Measurements from ENCODE around the gene PFDN5. TPM values are rescaled to one million over a fixed set of nuclear protein-coding genes. Genes with fewer than 3 reads are reported as not detected.

PFDN5 gene
- total RNA-seq, 1 experiment from 2014 or later: 340 TPM

DNA sequence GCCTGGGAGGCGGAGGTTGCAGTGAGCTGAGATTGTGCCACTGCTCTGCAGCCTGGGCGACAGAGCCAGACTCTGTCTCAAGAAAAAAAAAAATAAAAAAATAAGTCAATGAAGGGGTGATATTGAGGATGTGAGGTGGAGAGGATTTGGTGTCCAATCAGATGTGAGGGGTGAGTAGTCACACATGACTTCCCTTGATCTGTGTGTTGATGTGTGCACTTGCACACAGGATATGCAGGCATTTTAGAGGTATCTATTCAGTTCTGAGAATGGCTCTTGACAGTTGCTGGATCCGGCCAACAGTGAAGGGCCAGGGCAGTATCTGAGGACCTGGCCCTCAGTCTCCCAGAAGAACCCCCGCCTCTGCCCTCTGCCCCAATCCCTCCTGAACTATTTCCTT is 48.6 kb downstream of the PFDN5 start:
- in situ Hi-C loops (cut with HindIII; ENCODE audit: low pct_unique_long_range_greater_than_20kb, low sequenced_read_pairs) (no loop called here), intact Hi-C loops (cut with micrococcal nuclease; ENCODE audit: unreplicated experiment) (no loop called here)
- POLR2A ChIA-PET: no interaction called here

DNA sequence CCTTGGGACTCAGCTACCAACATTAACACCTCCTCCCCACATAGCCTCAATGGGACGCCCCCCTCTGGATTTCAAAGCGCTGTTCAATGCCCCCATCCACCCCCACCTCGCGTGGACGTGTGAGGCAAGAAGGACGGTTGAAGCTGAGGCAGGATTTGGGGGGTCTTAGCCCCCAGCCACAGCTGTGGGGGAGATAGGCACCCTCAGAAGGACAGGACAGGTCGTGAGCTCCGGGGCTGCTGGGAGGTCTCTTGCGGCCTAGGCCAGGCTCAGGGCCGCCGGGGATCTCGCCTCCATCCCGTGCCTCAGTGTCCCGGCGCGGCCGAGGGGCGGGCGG is 49.1 kb downstream of the PFDN5 start:
- BruUV-seq (replicated peaks): no TSS peak
- H3K4me1 ChIP-seq (ENCODE audit: control insufficient read depth, insufficient read depth, low read length): peaks cover 10% of the 10 kb centered on the region; the same call in 1 of the 2 replicates
- CTCF ChIA-PET: interaction anchor here (0.6 to 2.0 kb wide), 11 partner anchors 8 to 1058 kb away, joined by 3 to 19 read pairs (median 4); partner anchors contain the start of gene AAAS
- POLR2A ChIA-PET: interaction anchor here (0.5 to 1.3 kb wide), 2 partner anchors 11 to 35 kb away, joined by 4 to 5 read pairs; partner anchors contain the start of gene SP1
- H3K4me3 ChIP-seq (ENCODE audit: low read depth in 2 of 2, low read length in 2 of 2): peak overlapping the region; percentile 45 to 60
- H3K36me3 ChIP-seq (ENCODE audit: control insufficient read depth, insufficient read depth, low read length): no peaks in the 10 kb centered on the region; the same call in 1 of the 2 replicates
- intact Hi-C loops (cut with micrococcal nuclease; ENCODE audit: unreplicated experiment) (no loop called here), in situ Hi-C loops (cut with HindIII; ENCODE audit: low pct_unique_long_range_greater_than_20kb, low sequenced_read_pairs) (no loop called here)
- DNase-seq (ENCODE audit: low read depth, low spot score) (no peak), ATAC-seq (no peak)
- 0 out of 2 replicates have a peak overlapping the region, but pooled peaks have one; percentile 20 for H3K27ac ChIP-seq (ENCODE audit: low read length)
- H3K27me3 ChIP-seq (ENCODE audit: control insufficient read depth, insufficient read depth, low read length): no peaks in the 10 kb centered on the region
- TF ChIP-seq TCF7L2 (IDR thresholded peaks at IDR 0.05; ENCODE audit: low read depth, low read length) (no peak), POLR2AphosphoS5 (IDR thresholded peaks at IDR 0.05; ENCODE audit: low read depth, low read length) (no peak), SIN3A (IDR thresholded peaks at IDR 0.05; ENCODE audit: borderline replicate concordance, insufficient read depth, low read depth, low read length) (no peak)
- TF ChIP-seq, protein P1, sequence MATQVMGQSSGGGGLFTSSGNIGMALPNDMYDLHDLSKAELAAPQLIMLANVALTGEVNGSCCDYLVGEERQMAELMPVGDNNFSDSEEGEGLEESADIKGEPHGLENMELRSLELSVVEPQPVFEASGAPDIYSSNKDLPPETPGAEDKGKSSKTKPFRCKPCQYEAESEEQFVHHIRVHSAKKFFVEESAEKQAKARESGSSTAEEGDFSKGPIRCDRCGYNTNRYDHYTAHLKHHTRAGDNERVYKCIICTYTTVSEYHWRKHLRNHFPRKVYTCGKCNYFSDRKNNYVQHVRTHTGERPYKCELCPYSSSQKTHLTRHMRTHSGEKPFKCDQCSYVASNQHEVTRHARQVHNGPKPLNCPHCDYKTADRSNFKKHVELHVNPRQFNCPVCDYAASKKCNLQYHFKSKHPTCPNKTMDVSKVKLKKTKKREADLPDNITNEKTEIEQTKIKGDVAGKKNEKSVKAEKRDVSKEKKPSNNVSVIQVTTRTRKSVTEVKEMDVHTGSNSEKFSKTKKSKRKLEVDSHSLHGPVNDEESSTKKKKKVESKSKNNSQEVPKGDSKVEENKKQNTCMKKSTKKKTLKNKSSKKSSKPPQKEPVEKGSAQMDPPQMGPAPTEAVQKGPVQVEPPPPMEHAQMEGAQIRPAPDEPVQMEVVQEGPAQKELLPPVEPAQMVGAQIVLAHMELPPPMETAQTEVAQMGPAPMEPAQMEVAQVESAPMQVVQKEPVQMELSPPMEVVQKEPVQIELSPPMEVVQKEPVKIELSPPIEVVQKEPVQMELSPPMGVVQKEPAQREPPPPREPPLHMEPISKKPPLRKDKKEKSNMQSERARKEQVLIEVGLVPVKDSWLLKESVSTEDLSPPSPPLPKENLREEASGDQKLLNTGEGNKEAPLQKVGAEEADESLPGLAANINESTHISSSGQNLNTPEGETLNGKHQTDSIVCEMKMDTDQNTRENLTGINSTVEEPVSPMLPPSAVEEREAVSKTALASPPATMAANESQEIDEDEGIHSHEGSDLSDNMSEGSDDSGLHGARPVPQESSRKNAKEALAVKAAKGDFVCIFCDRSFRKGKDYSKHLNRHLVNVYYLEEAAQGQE (IDR thresholded peaks at IDR 0.05; ENCODE audit: insufficient read depth in 1 of 2, low read depth in 2 of 2, low read length in 1 of 2): no peak
- TF ChIP-seq, protein P2, sequence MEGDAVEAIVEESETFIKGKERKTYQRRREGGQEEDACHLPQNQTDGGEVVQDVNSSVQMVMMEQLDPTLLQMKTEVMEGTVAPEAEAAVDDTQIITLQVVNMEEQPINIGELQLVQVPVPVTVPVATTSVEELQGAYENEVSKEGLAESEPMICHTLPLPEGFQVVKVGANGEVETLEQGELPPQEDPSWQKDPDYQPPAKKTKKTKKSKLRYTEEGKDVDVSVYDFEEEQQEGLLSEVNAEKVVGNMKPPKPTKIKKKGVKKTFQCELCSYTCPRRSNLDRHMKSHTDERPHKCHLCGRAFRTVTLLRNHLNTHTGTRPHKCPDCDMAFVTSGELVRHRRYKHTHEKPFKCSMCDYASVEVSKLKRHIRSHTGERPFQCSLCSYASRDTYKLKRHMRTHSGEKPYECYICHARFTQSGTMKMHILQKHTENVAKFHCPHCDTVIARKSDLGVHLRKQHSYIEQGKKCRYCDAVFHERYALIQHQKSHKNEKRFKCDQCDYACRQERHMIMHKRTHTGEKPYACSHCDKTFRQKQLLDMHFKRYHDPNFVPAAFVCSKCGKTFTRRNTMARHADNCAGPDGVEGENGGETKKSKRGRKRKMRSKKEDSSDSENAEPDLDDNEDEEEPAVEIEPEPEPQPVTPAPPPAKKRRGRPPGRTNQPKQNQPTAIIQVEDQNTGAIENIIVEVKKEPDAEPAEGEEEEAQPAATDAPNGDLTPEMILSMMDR (IDR thresholded peaks at IDR 0.05): no peak
- H3K9me3 ChIP-seq (ENCODE audit: control insufficient read depth, insufficient read depth, low read depth, low read length): no peaks in the 10 kb centered on the region

More for the DNA sequence above, 48.6 kb downstream of the PFDN5 start:
- TF ChIP-seq, protein P2 (IDR thresholded peaks at IDR 0.05): no peak
- no peak for TF ChIP-seq SIN3A (IDR thresholded peaks at IDR 0.05; ENCODE audit: borderline replicate concordance, insufficient read depth, low read depth, low read length)
- TF ChIP-seq POLR2AphosphoS5 (IDR thresholded peaks at IDR 0.05; ENCODE audit: low read depth, low read length): no peak
- TF ChIP-seq, protein P1 (IDR thresholded peaks at IDR 0.05; ENCODE audit: insufficient read depth in 1 of 2, low read depth in 2 of 2, low read length in 1 of 2): no peak
- no peak for TF ChIP-seq TCF7L2 (IDR thresholded peaks at IDR 0.05; ENCODE audit: low read depth, low read length)
- Histone ChIP-seq H3K36me3 (ENCODE audit: control insufficient read depth, insufficient read depth, low read length) (no peaks in the 10 kb centered on the region; the same call in 1 of the 2 replicates), H3K4me3 (ENCODE audit: low read depth in 2 of 2, low read length in 2 of 2) (no peak overlapping the region; a peak in 1 of 4 replicates), H3K27me3 (ENCODE audit: control insufficient read depth, insufficient read depth, low read length) (no peaks in the 10 kb centered on the region), H3K27ac (ENCODE audit: low read length) (no peak overlapping the region), H3K9me3 (ENCODE audit: control insufficient read depth, insufficient read depth, low read depth, low read length) (no peaks in the 10 kb centered on the region), H3K4me1 (ENCODE audit: control insufficient read depth, insufficient read depth, low read length) (peaks cover 10% of the 10 kb centered on the region; the same call in 1 of the 2 replicates)
- no TSS peak for BruUV-seq (replicated peaks)
- ATAC-seq (no peak), DNase-seq (ENCODE audit: low read depth, low spot score) (no peak)
- CTCF ChIA-PET: interaction anchor here (0.6 to 0.9 kb wide), 2 partner anchors 8 to 149 kb away, joined by 3 read pairs; no protein-coding TSS in a partner anchor

All from Panc1 (cell line).